GM06990 (cell line): ENCODE measurements around the gene DNAJC2.

Source experiments
- DNase-seq: peaks from one replicate; pipeline ENCODE4 v3.0.0-alpha.2; 2011; ENCODE audit not compliant: insufficient read length; ENCODE audit errors: extremely low read depth
- H3K27me3 ChIP-seq: replicated peaks from 2 replicates; pipeline ENCODE4 v1.6.0; 2011; ENCODE audit warnings: low read length; ENCODE audit not compliant: control insufficient read depth, insufficient read depth
- H3K36me3 ChIP-seq: 2 replicates; pipeline ENCODE4 v1.5.1; 2011; ENCODE audit warnings: low read length; ENCODE audit not compliant: control insufficient read depth, insufficient read depth
- H3K4me3 ChIP-seq: replicated peaks from 2 replicates; pipeline ENCODE4 v1.5.1; 2011; ENCODE audit warnings: low read depth, mild to moderate bottlenecking, control low read depth, low read length
- TF ChIP-seq, protein P1 (sequence below): IDR thresholded peaks from 2 replicates; pipeline ENCODE4 v1.5.1; 2011; ENCODE audit warnings: low read length, control low read depth, mild to moderate bottlenecking, inconsistent platforms; ENCODE audit not compliant: insufficient read depth, poor library complexity, severe bottlenecking

DNAJC2 gene

GRCh38 chr7:103387242-103387641 lies 42.7 kb upstream of the DNAJC2 start:
- no peaks in the 10 kb centered on the region for H3K36me3 ChIP-seq
- H3K27me3 ChIP-seq, result no peaks in the 10 kb centered on the region; the same call in 1 of the 2 replicates
- H3K4me3 ChIP-seq, result no peak overlapping the region
- no peak for DNase-seq
- TF ChIP-seq, protein P1, sequence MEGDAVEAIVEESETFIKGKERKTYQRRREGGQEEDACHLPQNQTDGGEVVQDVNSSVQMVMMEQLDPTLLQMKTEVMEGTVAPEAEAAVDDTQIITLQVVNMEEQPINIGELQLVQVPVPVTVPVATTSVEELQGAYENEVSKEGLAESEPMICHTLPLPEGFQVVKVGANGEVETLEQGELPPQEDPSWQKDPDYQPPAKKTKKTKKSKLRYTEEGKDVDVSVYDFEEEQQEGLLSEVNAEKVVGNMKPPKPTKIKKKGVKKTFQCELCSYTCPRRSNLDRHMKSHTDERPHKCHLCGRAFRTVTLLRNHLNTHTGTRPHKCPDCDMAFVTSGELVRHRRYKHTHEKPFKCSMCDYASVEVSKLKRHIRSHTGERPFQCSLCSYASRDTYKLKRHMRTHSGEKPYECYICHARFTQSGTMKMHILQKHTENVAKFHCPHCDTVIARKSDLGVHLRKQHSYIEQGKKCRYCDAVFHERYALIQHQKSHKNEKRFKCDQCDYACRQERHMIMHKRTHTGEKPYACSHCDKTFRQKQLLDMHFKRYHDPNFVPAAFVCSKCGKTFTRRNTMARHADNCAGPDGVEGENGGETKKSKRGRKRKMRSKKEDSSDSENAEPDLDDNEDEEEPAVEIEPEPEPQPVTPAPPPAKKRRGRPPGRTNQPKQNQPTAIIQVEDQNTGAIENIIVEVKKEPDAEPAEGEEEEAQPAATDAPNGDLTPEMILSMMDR, result no peak

DNA sequence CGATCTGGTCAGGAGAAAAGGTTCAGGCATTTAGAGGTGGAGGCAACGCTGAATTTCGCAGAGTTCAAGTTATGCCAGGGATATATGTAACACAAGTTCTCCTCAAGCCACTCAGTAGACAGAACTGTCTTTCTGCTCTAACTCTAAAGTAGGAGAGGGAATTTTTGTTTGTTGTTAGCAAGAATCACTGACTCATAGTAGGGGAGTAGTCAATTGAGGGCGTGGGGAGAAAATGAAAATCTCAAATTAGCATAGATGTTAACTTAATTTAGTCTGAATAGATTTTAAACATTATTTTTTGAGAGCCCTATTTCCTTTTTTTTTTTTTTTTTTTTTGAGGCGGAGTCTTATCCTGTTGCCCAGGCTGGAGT lies 37.5 kb upstream of the DNAJC2 start:
- DNase-seq, result no peak
- TF ChIP-seq, protein P1, result no peak
- Histone ChIP-seq H3K27me3 (no peaks in the 10 kb centered on the region), H3K36me3 (no peaks in the 10 kb centered on the region), H3K4me3 (no peak overlapping the region)

- DNase-seq, result no peak
- H3K4me3 ChIP-seq, result no peak overlapping the region
- H3K36me3 ChIP-seq, result no peaks in the 10 kb centered on the region
- TF ChIP-seq, protein P1, result no peak
- H3K27me3 ChIP-seq, result no peaks in the 10 kb centered on the region
Observed at GRCh38 chr7:103381280-103382031, 36.9 kb upstream of the DNAJC2 start.

GRCh38 chr7:103380395-103381191 lies 36.0 kb upstream of the DNAJC2 start:
- no peak overlapping the region for H3K4me3 ChIP-seq
- no peaks in the 10 kb centered on the region for H3K27me3 ChIP-seq
- H3K36me3 ChIP-seq, result no peaks in the 10 kb centered on the region
- DNase-seq, result no peak
- TF ChIP-seq, protein P1, result no peak

GRCh38 chr7:103379270-103379975 lies 34.9 kb upstream of the DNAJC2 start:
- Histone ChIP-seq H3K27me3 (no peaks in the 10 kb centered on the region), H3K36me3 (no peaks in the 10 kb centered on the region), H3K4me3 (no peak overlapping the region)
- TF ChIP-seq, protein P1, result no peak
- DNase-seq, result no peak
